Measurements from ENCODE around the gene SLC4A4.

Gene SLC4A4

GRCh38 chr4:71411981-71412380 is 73.2 kb downstream of the SLC4A4 start:
- H3K4me3 ChIP-seq (ENCODE audit: control insufficient read depth, low read depth, low read length), result no peak overlapping the region
- no peak for TF ChIP-seq CTCF (conservative IDR thresholded peaks at IDR 0.05; ENCODE audit: control insufficient read depth, insufficient read depth, low read depth, low read length)
- no peak for DNase-seq (ENCODE audit: low read depth)

GRCh38 chr4:71415491-71415890 is 76.7 kb downstream of the SLC4A4 start:
- peak; percentile 20 for DNase-seq (ENCODE audit: low read depth)
- TF ChIP-seq CTCF (conservative IDR thresholded peaks at IDR 0.05; ENCODE audit: control insufficient read depth, insufficient read depth, low read depth, low read length), result no peak
- H3K4me3 ChIP-seq (ENCODE audit: control insufficient read depth, low read depth, low read length), result no peak overlapping the region

GRCh38 chr4:71417150-71417549 is 78.3 kb downstream of the SLC4A4 start:
- TF ChIP-seq CTCF (conservative IDR thresholded peaks at IDR 0.05; ENCODE audit: control insufficient read depth, insufficient read depth, low read depth, low read length), result no peak
- H3K4me3 ChIP-seq (ENCODE audit: control insufficient read depth, low read depth, low read length), result no peak overlapping the region
- no peak for DNase-seq (ENCODE audit: low read depth)

GRCh38 chr4:71426381-71427042 is 87.7 kb downstream of the SLC4A4 start:
- H3K4me3 ChIP-seq (ENCODE audit: control insufficient read depth, low read depth, low read length), result no peak overlapping the region
- no peak for DNase-seq (ENCODE audit: low read depth)
- TF ChIP-seq CTCF (conservative IDR thresholded peaks at IDR 0.05; ENCODE audit: control insufficient read depth, insufficient read depth, low read depth, low read length), result no peak

- DNase-seq (ENCODE audit: low read depth), result no peak
- no peak overlapping the region for H3K4me3 ChIP-seq (ENCODE audit: control insufficient read depth, low read depth, low read length)
- TF ChIP-seq CTCF (conservative IDR thresholded peaks at IDR 0.05; ENCODE audit: control insufficient read depth, insufficient read depth, low read depth, low read length), result no peak
These were observed 90.3 kb downstream of the SLC4A4 start for GRCh38 chr4:71429106-71429505.

- no peak for DNase-seq (ENCODE audit: low read depth)
- no peak overlapping the region for H3K4me3 ChIP-seq (ENCODE audit: control insufficient read depth, low read depth, low read length)
- TF ChIP-seq CTCF (conservative IDR thresholded peaks at IDR 0.05; ENCODE audit: control insufficient read depth, insufficient read depth, low read depth, low read length), result no peak
These were observed 91.1 kb downstream of the SLC4A4 start for GRCh38 chr4:71429962-71430361.

- no peak for TF ChIP-seq CTCF (conservative IDR thresholded peaks at IDR 0.05; ENCODE audit: control insufficient read depth, insufficient read depth, low read depth, low read length)
- DNase-seq (ENCODE audit: low read depth), result no peak
- no peak overlapping the region for H3K4me3 ChIP-seq (ENCODE audit: control insufficient read depth, low read depth, low read length)
These were observed 91.8 kb downstream of the SLC4A4 start for GRCh38 chr4:71430609-71431008.

Measured in fibroblast of mammary gland (primary cell).